Mucosa of stomach (tissue), 1 donor: ENCODE data around the gene CACNB2.

Source experiments
- H3K27me3 ChIP-seq: one replicate; pipeline ENCODE4 v1.7.0; 2013; ENCODE audit warnings: mild to moderate bottlenecking, low read length; ENCODE audit not compliant: control insufficient read depth, insufficient read depth
- H3K36me3 ChIP-seq: one replicate; pipeline ENCODE4 v1.7.0; 2013; ENCODE audit warnings: low read length; ENCODE audit not compliant: control insufficient read depth, insufficient read depth
- H3K4me1 ChIP-seq: one replicate; pipeline ENCODE4 v1.7.0; 2013; ENCODE audit warnings: mild to moderate bottlenecking, low read length; ENCODE audit not compliant: control insufficient read depth, insufficient read depth
- H3K4me3 ChIP-seq: one replicate; pipeline ENCODE4 v1.7.0; 2013; ENCODE audit warnings: low read length
- H3K9ac ChIP-seq: one replicate; pipeline ENCODE4 v1.7.0; 2013; ENCODE audit warnings: mild to moderate bottlenecking, low read length, moderate library complexity
- H3K9me3 ChIP-seq: one replicate; pipeline ENCODE4 v1.7.0; 2013; ENCODE audit warnings: mild to moderate bottlenecking, low read length, moderate library complexity; ENCODE audit not compliant: control insufficient read depth
- donor health status: Pancreatic carcinoma.

Gene CACNB2

GRCh38 chr10:18140149-18140956, at the start of gene CACNB2:
TSS of gene CACNB2 (plus strand) at chr10:18140424.
- H3K27me3 ChIP-seq = peaks cover 5% of the 10 kb centered on the region
- H3K9ac ChIP-seq = peak within 1 kb of the TSS; percentile 55

DNA sequence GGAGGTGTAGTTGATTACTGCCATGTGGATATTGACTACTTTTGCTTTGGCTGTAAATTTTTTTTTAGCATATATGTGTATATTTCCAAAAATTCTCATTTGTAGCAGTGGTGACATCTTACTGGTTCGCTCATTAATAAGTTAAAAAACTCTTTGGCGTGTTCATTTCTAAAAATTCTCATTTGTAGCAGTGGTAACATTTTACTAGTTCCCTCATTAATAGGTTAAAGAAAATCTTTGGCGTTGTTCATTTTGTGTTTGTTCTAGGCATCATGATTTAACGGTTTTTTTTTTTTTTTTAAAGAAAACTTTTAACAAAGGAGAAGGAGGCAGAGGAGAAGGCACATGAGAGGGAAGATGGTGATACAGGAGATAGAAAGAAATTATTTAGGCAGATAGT, 45.9 kb upstream of the CACNB2 start:
- H3K4me1 ChIP-seq = no peaks in the 10 kb centered on the region
- no peak overlapping the region for H3K9ac ChIP-seq
- no peaks in the 10 kb centered on the region for H3K27me3 ChIP-seq
- H3K4me3 ChIP-seq = no peak overlapping the region
- no peaks in the 10 kb centered on the region for H3K9me3 ChIP-seq
- no peaks in the 10 kb centered on the region for H3K36me3 ChIP-seq

More at GRCh38 chr10:18140149-18140956, at the start of gene CACNB2:
- no peak within 1 kb of the TSS for H3K4me3 ChIP-seq
- no peaks in the 10 kb centered on the region for H3K4me1 ChIP-seq
- no peaks in the 10 kb centered on the region for H3K36me3 ChIP-seq
- H3K9me3 ChIP-seq = no peaks in the 10 kb centered on the region

GRCh38 chr10:18094793-18095192, 45.4 kb upstream of the CACNB2 start:
- Histone ChIP-seq H3K27me3 (no peaks in the 10 kb centered on the region), H3K9ac (no peak overlapping the region), H3K4me3 (no peak overlapping the region), H3K4me1 (no peaks in the 10 kb centered on the region), H3K36me3 (no peaks in the 10 kb centered on the region), H3K9me3 (no peaks in the 10 kb centered on the region)

- Histone ChIP-seq H3K9ac (no peak overlapping the region), H3K4me1 (no peaks in the 10 kb centered on the region), H3K36me3 (no peaks in the 10 kb centered on the region), H3K4me3 (no peak overlapping the region), H3K27me3 (no peaks in the 10 kb centered on the region), H3K9me3 (no peaks in the 10 kb centered on the region)
These were observed 42.7 kb upstream of the CACNB2 start for GRCh38 chr10:18097524-18097923.

DNA sequence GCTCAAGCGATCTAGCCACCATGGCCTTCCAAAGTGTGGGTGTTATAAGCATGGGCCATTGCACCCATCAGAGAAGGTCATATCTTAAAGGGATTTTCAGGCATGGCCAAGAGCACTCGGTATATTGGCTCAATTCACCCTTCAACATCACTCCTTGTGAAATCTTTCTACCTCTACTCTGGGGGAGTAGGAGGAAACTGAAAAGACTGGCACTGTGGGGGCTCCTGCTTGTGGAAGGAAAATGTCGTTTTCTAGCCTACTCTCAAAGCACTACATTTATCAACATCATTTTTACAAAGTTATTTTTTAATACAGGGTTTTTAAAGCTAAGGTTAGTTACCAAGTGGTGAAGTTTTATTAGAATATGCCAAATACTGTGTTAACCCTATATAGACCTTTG, 42.0 kb upstream of the CACNB2 start:
- no peak overlapping the region for H3K9ac ChIP-seq
- H3K4me1 ChIP-seq = no peaks in the 10 kb centered on the region
- H3K9me3 ChIP-seq = no peaks in the 10 kb centered on the region
- no peak overlapping the region for H3K4me3 ChIP-seq
- H3K36me3 ChIP-seq = no peaks in the 10 kb centered on the region
- H3K27me3 ChIP-seq = no peaks in the 10 kb centered on the region

DNA sequence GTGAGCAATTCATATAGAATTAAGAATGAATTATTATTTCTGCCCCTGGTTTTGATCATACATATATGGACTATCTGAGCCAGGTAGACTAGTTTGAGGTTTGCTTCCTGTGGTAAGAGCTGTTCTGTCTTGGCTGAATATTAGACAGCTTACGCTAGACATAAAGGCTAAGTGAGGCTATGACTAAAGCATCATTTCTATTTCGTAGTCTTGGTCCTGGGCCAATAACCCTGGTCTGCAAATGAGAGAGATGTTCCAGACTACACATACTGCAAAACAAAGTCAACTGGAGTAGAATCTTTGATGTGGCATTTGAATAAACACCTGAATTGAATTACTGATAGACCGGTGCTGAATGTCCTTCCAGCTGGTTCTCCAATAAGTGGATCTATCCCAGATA, 40.8 kb upstream of the CACNB2 start:
- Histone ChIP-seq H3K4me1 (no peaks in the 10 kb centered on the region), H3K9me3 (no peaks in the 10 kb centered on the region), H3K36me3 (no peaks in the 10 kb centered on the region), H3K4me3 (no peak overlapping the region), H3K9ac (no peak overlapping the region), H3K27me3 (no peaks in the 10 kb centered on the region)

DNA sequence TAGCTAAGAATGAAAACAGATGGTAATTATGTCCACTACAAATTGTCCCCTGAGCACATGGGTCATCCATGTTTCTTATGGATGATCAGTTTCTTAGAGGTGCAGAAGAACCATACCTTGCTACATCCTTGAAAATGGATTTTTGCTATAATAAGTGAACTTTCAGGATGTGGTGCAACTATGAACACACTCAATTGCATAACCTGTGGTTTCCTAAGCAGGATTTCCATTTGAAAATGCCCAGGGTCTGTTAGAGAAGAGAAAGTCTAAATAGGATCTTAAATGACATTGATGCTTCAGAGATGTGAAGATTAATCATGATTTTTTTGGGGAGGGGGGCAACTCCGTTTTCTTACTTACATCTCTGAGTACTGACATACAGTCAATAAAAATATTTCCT, 39.6 kb upstream of the CACNB2 start:
- Histone ChIP-seq H3K27me3 (no peaks in the 10 kb centered on the region), H3K4me3 (no peak overlapping the region), H3K36me3 (no peaks in the 10 kb centered on the region), H3K4me1 (no peaks in the 10 kb centered on the region), H3K9me3 (no peaks in the 10 kb centered on the region), H3K9ac (no peak overlapping the region)

DNA sequence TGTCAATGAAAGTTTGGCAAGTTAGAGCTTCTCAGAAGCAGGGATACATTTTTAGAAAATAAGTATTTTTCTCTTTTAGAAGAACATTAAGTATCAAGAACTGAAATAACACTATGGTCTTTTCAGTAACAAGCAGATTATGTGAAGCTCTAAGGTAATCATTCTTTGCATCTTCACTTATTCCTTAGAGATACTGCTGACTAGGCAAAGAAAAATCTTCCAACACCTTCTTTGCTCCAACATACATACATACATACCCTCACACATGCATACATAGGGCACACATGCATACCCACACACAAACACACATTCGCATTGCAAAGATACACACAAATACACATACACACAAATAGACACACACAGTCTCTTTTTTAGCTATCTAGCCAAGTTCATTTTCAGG, 37.8 kb upstream of the CACNB2 start:
- no peaks in the 10 kb centered on the region for H3K36me3 ChIP-seq

GRCh38 chr10:18104223-18104872, 35.9 kb upstream of the CACNB2 start:
- H3K27me3 ChIP-seq = no peaks in the 10 kb centered on the region
- H3K9me3 ChIP-seq = no peaks in the 10 kb centered on the region
- no peak overlapping the region for H3K4me3 ChIP-seq
- no peak overlapping the region for H3K9ac ChIP-seq
- H3K4me1 ChIP-seq = no peaks in the 10 kb centered on the region
- no peaks in the 10 kb centered on the region for H3K36me3 ChIP-seq

More for the DNA sequence above, 37.8 kb upstream of the CACNB2 start:
- Histone ChIP-seq H3K9me3 (no peaks in the 10 kb centered on the region), H3K4me3 (no peak overlapping the region), H3K4me1 (no peaks in the 10 kb centered on the region), H3K9ac (no peak overlapping the region), H3K27me3 (no peaks in the 10 kb centered on the region)

- no peaks in the 10 kb centered on the region for H3K27me3 ChIP-seq
- no peak overlapping the region for H3K9ac ChIP-seq
- H3K36me3 ChIP-seq = no peaks in the 10 kb centered on the region
- no peaks in the 10 kb centered on the region for H3K4me1 ChIP-seq
- H3K9me3 ChIP-seq = no peaks in the 10 kb centered on the region
- H3K4me3 ChIP-seq = no peak overlapping the region
These were observed 30.8 kb upstream of the CACNB2 start for GRCh38 chr10:18109341-18109870.

DNA sequence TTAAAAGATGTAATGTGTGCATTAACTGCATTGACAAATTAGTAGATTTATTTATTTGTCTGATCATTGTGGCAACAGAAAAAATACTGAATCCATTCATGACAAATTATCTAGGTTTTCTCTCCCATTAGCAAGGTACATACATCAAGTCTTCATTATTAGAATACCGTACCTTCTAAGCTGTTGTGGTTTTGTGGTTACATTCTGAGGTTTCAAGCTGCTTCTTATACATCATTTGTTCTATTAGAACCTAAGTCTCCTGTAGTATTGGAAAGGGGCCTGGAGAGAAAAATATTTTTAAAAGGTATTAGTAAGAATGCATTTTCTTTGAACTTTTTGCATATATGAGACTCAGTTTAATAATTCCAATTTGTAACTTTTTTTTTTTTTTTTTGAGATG, 26.3 kb upstream of the CACNB2 start:
- H3K9ac ChIP-seq = no peak overlapping the region
- no peaks in the 10 kb centered on the region for H3K4me1 ChIP-seq
- no peaks in the 10 kb centered on the region for H3K36me3 ChIP-seq
- no peaks in the 10 kb centered on the region for H3K9me3 ChIP-seq
- H3K27me3 ChIP-seq = no peaks in the 10 kb centered on the region
- H3K4me3 ChIP-seq = no peak overlapping the region

DNA sequence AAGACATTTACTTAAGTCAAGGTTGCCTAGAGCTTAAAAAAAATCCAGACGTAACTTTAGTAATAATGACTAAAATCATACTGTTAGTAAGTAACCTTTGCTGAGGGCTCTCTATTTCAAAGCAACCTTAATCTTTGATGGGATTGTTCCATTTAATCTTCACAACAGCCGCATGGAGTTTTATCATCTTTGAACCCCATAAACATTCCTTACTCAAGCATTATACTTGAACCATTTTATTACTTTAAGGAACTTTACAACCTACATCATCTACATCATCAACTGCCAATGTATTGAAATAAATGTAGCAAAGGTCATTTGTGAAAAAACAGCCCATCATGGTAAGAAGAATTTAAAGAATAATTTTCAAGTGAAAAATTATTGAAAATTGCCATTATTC, 22.9 kb upstream of the CACNB2 start:
- H3K36me3 ChIP-seq = no peaks in the 10 kb centered on the region
- H3K9me3 ChIP-seq = no peaks in the 10 kb centered on the region
- no peaks in the 10 kb centered on the region for H3K4me1 ChIP-seq
- H3K4me3 ChIP-seq = no peak overlapping the region
- H3K27me3 ChIP-seq = no peaks in the 10 kb centered on the region
- H3K9ac ChIP-seq = no peak overlapping the region
